Measurements from ENCODE around the gene RAB25. TPM values are rescaled to one million over a fixed set of nuclear protein-coding genes. Genes with fewer than 3 reads are reported as not detected.

RAB25 gene
- polyA plus RNA-seq, 2 of the 4 experiments (the other 2 are of a cell fraction) = not detected

- ATAC-seq (no peak), FAIRE-seq (no peak), DNase-seq (ENCODE audit: low read depth in 1 of 2, low spot score in 1 of 2) (no peak)
- peak overlapping the region; percentile 91 for H3K4me2 ChIP-seq
- H3K4me3 ChIP-seq = peak overlapping the region; percentile 99
- H3K4me1 ChIP-seq = peaks cover 75% of the 10 kb centered on the region
- ChIA-PET POLR2A (interaction anchor here (0.8 kb wide), 1 partner anchor 9 kb away, joined by 4 read pairs; no protein-coding TSS in a partner anchor), CTCF (interaction anchor here (1.1 to 54.8 kb wide), 3 partner anchors 11 to 107 kb away, joined by 7 to 2239 read pairs (median 313); partner anchors contain the start of gene MEX3A)
- TF ChIP-seq TP53 (CRISPR knock-in tag; IDR thresholded peaks at IDR 0.05) (no peak), MAX (IDR thresholded peaks at IDR 0.05) (0 out of 2 replicates have a peak, but pooled peaks have one; percentile 31)
- WGBS (ENCODE audit: missing lambda C conversion rate) = 11% methylated on average over 8 of the region's 8 CpGs
- peak overlapping the region; percentile 95 to 98 for H3K27ac ChIP-seq
- no peaks in the 10 kb centered on the region for H3K9me3 ChIP-seq
Measured at GRCh38 chr1:156118177-156118868, 57.4 kb downstream of the RAB25 start.

- no peak for DNase-seq (ENCODE audit: low read depth in 1 of 2, low spot score in 1 of 2)
- Histone ChIP-seq H3K9me3 (no peaks in the 10 kb centered on the region), H3K4me1 (peaks cover 79% of the 10 kb centered on the region), H3K4me2 (peak overlapping the region; percentile 91), H3K27ac (peak overlapping the region; percentile 95 to 98), H3K4me3 (peak overlapping the region; percentile 16; the same call in 2 of the 3 replicates)
- 34% methylated on average over 3 of the region's 3 CpGs for WGBS (ENCODE audit: missing lambda C conversion rate)
- no peak for FAIRE-seq
- TF ChIP-seq CEBPB (IDR thresholded peaks at IDR 0.05) = no peak
- 0 out of 2 replicates have a peak, but pooled peaks have one; percentile 33 for TF ChIP-seq FOSL2 (IDR thresholded peaks at IDR 0.05)
- TF ChIP-seq FOSL2 (CRISPR knock-in tag; IDR thresholded peaks at IDR 0.05) = peak; percentile 22
- no peak for TF ChIP-seq FOXS1 (CRISPR knock-in tag; IDR thresholded peaks at IDR 0.05)
- no peak for TF ChIP-seq CTCF (IDR thresholded peaks at IDR 0.05)
- no peak for ATAC-seq
- POLR2A ChIA-PET = interaction anchor here (1.1 to 1.7 kb wide), 2 partner anchors 10 to 13 kb away, joined by 4 to 7 read pairs; no protein-coding TSS in a partner anchor
- CTCF ChIA-PET = interaction anchor here (14.1 to 54.8 kb wide), 2 partner anchors 10 to 24 kb away, joined by 313 to 2239 read pairs; partner anchors contain the start of gene MEX3A
Measured at GRCh38 chr1:156119503-156120209, 58.7 kb downstream of the RAB25 start.

Other genes with a start within 250 kb of the RAB25 start
- gene GON4L, start 203.9 kb upstream of the RAB25 start, polyA plus RNA-seq (2011; rRNA removed) = 23.1 and 28.1 TPM in 2 replicates
- 15.1 to 15.7 TPM (median 15.3 TPM) in 3 replicates for gene GON4L, start 203.9 kb upstream of the RAB25 start, polyA plus RNA-seq (2017; fragmentation: RNase III; extraction: RNeasy Plus Mini Kit Qiagen cat#74134 plus additional on column Dnase treatment)
- 2.5 and 2.6 TPM in 2 replicates for gene SYT11, start 201.6 kb upstream of the RAB25 start, polyA plus RNA-seq (2011; rRNA removed)
- 1.9 to 3.0 TPM (median 2.8 TPM) in 3 replicates for gene SYT11, start 201.6 kb upstream of the RAB25 start, polyA plus RNA-seq (2017; fragmentation: RNase III; extraction: RNeasy Plus Mini Kit Qiagen cat#74134 plus additional on column Dnase treatment)
- 48.1 and 51.9 TPM in 2 replicates for gene RIT1, start 149.8 kb upstream of the RAB25 start, polyA plus RNA-seq (2011; rRNA removed)
- 19.2 to 23.6 TPM (median 20.4 TPM) in 3 replicates for gene RIT1, start 149.8 kb upstream of the RAB25 start, polyA plus RNA-seq (2017; fragmentation: RNase III; extraction: RNeasy Plus Mini Kit Qiagen cat#74134 plus additional on column Dnase treatment)
- 69.9 and 72.3 TPM in 2 replicates for gene KHDC4, start 126.7 kb upstream of the RAB25 start, polyA plus RNA-seq (2011; rRNA removed)
- gene KHDC4, start 126.7 kb upstream of the RAB25 start, polyA plus RNA-seq (2017; fragmentation: RNase III; extraction: RNeasy Plus Mini Kit Qiagen cat#74134 plus additional on column Dnase treatment) = 35.7 to 37.9 TPM (median 37.7 TPM) in 3 replicates
- 0.12 TPM in 1 of 2 replicates, not detected in the other for gene RXFP4, start 119.5 kb upstream of the RAB25 start, polyA plus RNA-seq (2011; rRNA removed)
- 0.06 TPM in 1 of 3 replicates, not detected in the others for gene RXFP4, start 119.5 kb upstream of the RAB25 start, polyA plus RNA-seq (2017; fragmentation: RNase III; extraction: RNeasy Plus Mini Kit Qiagen cat#74134 plus additional on column Dnase treatment)
- 67.4 and 69.1 TPM in 2 replicates for gene ARHGEF2, start 82.6 kb upstream of the RAB25 start, polyA plus RNA-seq (2011; rRNA removed)
- gene ARHGEF2, start 82.6 kb upstream of the RAB25 start, polyA plus RNA-seq (2017; fragmentation: RNase III; extraction: RNeasy Plus Mini Kit Qiagen cat#74134 plus additional on column Dnase treatment) = 21.3 to 21.5 TPM (median 21.5 TPM) in 3 replicates
- 382 and 581 TPM in 2 replicates for gene SSR2, start 40.2 kb upstream of the RAB25 start, polyA plus RNA-seq (2011; rRNA removed)
- 255 to 266 TPM (median 261 TPM) in 3 replicates for gene SSR2, start 40.2 kb upstream of the RAB25 start, polyA plus RNA-seq (2017; fragmentation: RNase III; extraction: RNeasy Plus Mini Kit Qiagen cat#74134 plus additional on column Dnase treatment)
- 42.0 and 47.6 TPM in 2 replicates for gene UBQLN4, start 7.4 kb upstream of the RAB25 start, polyA plus RNA-seq (2011; rRNA removed)
- 36.5 to 39.1 TPM (median 38.2 TPM) in 3 replicates for gene UBQLN4, start 7.4 kb upstream of the RAB25 start, polyA plus RNA-seq (2017; fragmentation: RNase III; extraction: RNeasy Plus Mini Kit Qiagen cat#74134 plus additional on column Dnase treatment)
- gene LAMTOR2, start 6.4 kb upstream of the RAB25 start, polyA plus RNA-seq (2011; rRNA removed) = 63.0 and 71.4 TPM in 2 replicates
- gene LAMTOR2, start 6.4 kb upstream of the RAB25 start, polyA plus RNA-seq (2017; fragmentation: RNase III; extraction: RNeasy Plus Mini Kit Qiagen cat#74134 plus additional on column Dnase treatment) = 151 to 171 TPM (median 166 TPM) in 3 replicates
- 1.8 and 2.4 TPM in 2 replicates for gene MEX3A, start 21.3 kb downstream of the RAB25 start, polyA plus RNA-seq (2011; rRNA removed)
- gene MEX3A, start 21.3 kb downstream of the RAB25 start, polyA plus RNA-seq (2017; fragmentation: RNase III; extraction: RNeasy Plus Mini Kit Qiagen cat#74134 plus additional on column Dnase treatment) = 3.3 to 4.9 TPM (median 4.4 TPM) in 3 replicates
- gene LMNA, start 53.6 kb downstream of the RAB25 start, polyA plus RNA-seq (2011; rRNA removed) = 155 and 214 TPM in 2 replicates
- gene LMNA, start 53.6 kb downstream of the RAB25 start, polyA plus RNA-seq (2017; fragmentation: RNase III; extraction: RNeasy Plus Mini Kit Qiagen cat#74134 plus additional on column Dnase treatment) = 286 to 310 TPM (median 288 TPM) in 3 replicates
- gene SEMA4A, start 92.4 kb downstream of the RAB25 start, polyA plus RNA-seq (2011; rRNA removed) = 0.27 and 0.37 TPM in 2 replicates
- 0.04 to 0.09 TPM (median 0.07 TPM) in 3 replicates for gene SEMA4A, start 92.4 kb downstream of the RAB25 start, polyA plus RNA-seq (2017; fragmentation: RNase III; extraction: RNeasy Plus Mini Kit Qiagen cat#74134 plus additional on column Dnase treatment)
- gene SLC25A44, start 132.9 kb downstream of the RAB25 start, polyA plus RNA-seq (2011; rRNA removed) = 30.7 and 38.8 TPM in 2 replicates
- gene SLC25A44, start 132.9 kb downstream of the RAB25 start, polyA plus RNA-seq (2017; fragmentation: RNase III; extraction: RNeasy Plus Mini Kit Qiagen cat#74134 plus additional on column Dnase treatment) = 22.7 to 25.1 TPM (median 23.1 TPM) in 3 replicates
- 61.4 and 63.9 TPM in 2 replicates for gene PMF1, start 151.8 kb downstream of the RAB25 start, polyA plus RNA-seq (2011; rRNA removed)
- gene PMF1, start 151.8 kb downstream of the RAB25 start, polyA plus RNA-seq (2017; fragmentation: RNase III; extraction: RNeasy Plus Mini Kit Qiagen cat#74134 plus additional on column Dnase treatment) = 57.7 to 59.8 TPM (median 59.4 TPM) in 3 replicates
- 0.12 and 0.42 TPM in 2 replicates for gene BGLAP, start 181.0 kb downstream of the RAB25 start, polyA plus RNA-seq (2011; rRNA removed)
- 0.23 to 0.30 TPM in 2 of 3 replicates, not detected in the other for gene BGLAP, start 181.0 kb downstream of the RAB25 start, polyA plus RNA-seq (2017; fragmentation: RNase III; extraction: RNeasy Plus Mini Kit Qiagen cat#74134 plus additional on column Dnase treatment)
- 2.4 and 2.8 TPM in 2 replicates for gene PAQR6, start 186.9 kb downstream of the RAB25 start, polyA plus RNA-seq (2011; rRNA removed)
- gene PAQR6, start 186.9 kb downstream of the RAB25 start, polyA plus RNA-seq (2017; fragmentation: RNase III; extraction: RNeasy Plus Mini Kit Qiagen cat#74134 plus additional on column Dnase treatment) = 5.6 to 10.6 TPM (median 8.6 TPM) in 3 replicates
- gene SMG5, start 221.7 kb downstream of the RAB25 start, polyA plus RNA-seq (2011; rRNA removed) = 25.6 and 38.0 TPM in 2 replicates
- 46.4 to 51.5 TPM (median 48.7 TPM) in 3 replicates for gene SMG5, start 221.7 kb downstream of the RAB25 start, polyA plus RNA-seq (2017; fragmentation: RNase III; extraction: RNeasy Plus Mini Kit Qiagen cat#74134 plus additional on column Dnase treatment)
- 7.2 and 7.5 TPM in 2 replicates for gene TMEM79, start 223.2 kb downstream of the RAB25 start, polyA plus RNA-seq (2011; rRNA removed)
- 5.7 to 6.3 TPM (median 6.3 TPM) in 3 replicates for gene TMEM79, start 223.2 kb downstream of the RAB25 start, polyA plus RNA-seq (2017; fragmentation: RNase III; extraction: RNeasy Plus Mini Kit Qiagen cat#74134 plus additional on column Dnase treatment)
- 12.4 and 16.9 TPM in 2 replicates for gene GLMP, start 234.5 kb downstream of the RAB25 start, polyA plus RNA-seq (2011; rRNA removed)
- gene GLMP, start 234.5 kb downstream of the RAB25 start, polyA plus RNA-seq (2017; fragmentation: RNase III; extraction: RNeasy Plus Mini Kit Qiagen cat#74134 plus additional on column Dnase treatment) = 23.0 to 32.5 TPM (median 29.0 TPM) in 3 replicates
- not detected in 2 replicates for gene VHLL, start 238.1 kb downstream of the RAB25 start, polyA plus RNA-seq (2011; rRNA removed)
- gene VHLL, start 238.1 kb downstream of the RAB25 start, polyA plus RNA-seq (2017; fragmentation: RNase III; extraction: RNeasy Plus Mini Kit Qiagen cat#74134 plus additional on column Dnase treatment) = not detected in 3 replicates